Measurements from ENCODE around the gene SLC19A3.

Gene SLC19A3

GRCh38 chr2:227643990-227644551 lies 73.8 kb downstream of the SLC19A3 start:
- H3K27ac ChIP-seq: no peak overlapping the region
- no peak for DNase-seq (ENCODE audit: low read depth, low spot score)

DNA sequence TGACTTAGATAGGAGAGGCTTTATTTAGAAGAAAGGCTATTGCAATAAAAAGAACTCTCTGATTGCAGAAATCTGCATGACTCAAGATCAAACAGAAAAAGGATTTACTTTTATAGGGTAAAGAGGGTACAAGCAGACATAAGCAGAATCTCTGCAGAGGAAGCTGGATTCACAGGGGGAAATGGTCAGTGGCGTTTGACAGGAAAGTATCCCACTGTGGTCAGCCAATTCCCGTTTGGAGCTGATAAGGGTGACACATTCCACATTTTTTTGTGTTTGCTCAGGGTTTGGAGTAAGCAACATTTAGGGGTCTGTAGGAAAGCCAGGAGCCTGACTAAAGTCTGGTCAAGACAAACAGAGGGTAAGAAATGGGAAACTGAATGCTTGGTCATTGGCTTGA lies 75.2 kb downstream of the SLC19A3 start:
- DNase-seq (ENCODE audit: low read depth, low spot score): no peak
- no peak overlapping the region for H3K27ac ChIP-seq

DNA sequence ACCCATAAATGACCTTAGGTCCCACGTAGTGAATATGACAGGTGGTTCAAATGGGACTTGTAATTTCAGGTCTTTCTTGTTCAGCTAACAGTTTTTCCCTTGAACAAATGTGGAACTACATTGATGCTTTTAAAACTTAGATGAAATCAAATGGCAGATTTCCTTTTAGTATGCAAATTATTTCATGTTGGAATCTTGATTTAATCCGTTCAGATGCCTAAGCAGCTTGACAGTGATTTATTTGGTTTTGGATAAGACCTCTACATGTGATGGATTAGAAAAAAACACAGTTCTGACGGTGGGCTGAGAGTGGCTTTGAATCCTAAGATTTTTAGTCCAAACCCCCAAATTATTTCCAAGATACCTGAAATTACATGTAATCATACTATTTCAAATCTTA lies 83.6 kb downstream of the SLC19A3 start:
- no peak overlapping the region for H3K27ac ChIP-seq
- DNase-seq (ENCODE audit: low read depth, low spot score): no peak

Data from epithelial cell of prostate (primary cell).